OCI-LY3 (cell line): Measurements from ENCODE around the gene CFAP46.

Experiments used
- EZH2phosphoT487 ChIP-seq: fragments of 200-600 bp; shearing (Covaris generic); IDR thresholded peaks from 2 replicates; pipeline ENCODE4 v1.6.1; 2018; ENCODE audit warnings: antibody characterized with exemption, mixed run types, low read depth
- TF ChIP-seq, protein P1 (sequence below): fragments of 200-600, 300-600 bp; sonication (generic); IDR thresholded peaks from 2 replicates; pipeline ENCODE4 v1.5.1; 2014; ENCODE audit warnings: antibody characterized with exemption, low read length, low read depth

DNA sequence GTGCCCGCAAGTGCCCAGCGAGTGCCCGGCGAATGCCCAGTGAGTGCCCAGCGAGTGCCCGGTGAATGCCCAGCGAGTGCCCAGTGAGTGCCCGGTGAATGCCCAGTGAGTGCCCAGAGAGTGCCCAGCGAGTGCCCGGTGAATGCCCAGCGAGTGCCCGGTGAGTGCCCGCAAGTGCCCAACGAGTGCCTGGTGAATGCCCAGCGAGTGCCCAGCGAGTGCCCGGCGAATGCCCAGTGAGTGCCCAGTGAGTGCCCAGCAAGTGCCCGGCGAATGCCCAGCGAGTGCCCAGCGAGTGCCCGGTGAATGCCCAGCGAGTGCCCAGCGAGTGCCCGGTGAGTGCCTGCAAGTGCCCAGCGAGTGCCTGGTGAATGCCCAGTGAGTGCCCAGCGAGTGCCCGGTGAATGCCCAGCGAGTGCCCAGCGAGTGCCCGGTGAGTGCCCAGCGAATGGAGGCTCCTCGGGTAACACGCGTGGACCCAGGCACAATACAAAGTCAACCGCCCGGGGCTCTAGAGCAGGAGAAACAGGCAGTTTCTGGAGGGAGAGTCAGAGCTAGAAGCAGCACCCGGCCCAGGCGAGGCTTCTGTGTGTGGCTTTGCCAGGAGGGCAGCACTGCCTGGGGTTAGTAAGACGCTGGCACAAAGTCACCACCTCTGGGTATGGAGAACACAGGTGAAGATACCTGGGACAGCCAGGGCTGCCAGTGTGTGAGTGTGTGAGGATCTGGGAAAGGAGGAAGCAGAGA lies 38.2 kb upstream of the CFAP46 start:
- TF ChIP-seq, protein P1, sequence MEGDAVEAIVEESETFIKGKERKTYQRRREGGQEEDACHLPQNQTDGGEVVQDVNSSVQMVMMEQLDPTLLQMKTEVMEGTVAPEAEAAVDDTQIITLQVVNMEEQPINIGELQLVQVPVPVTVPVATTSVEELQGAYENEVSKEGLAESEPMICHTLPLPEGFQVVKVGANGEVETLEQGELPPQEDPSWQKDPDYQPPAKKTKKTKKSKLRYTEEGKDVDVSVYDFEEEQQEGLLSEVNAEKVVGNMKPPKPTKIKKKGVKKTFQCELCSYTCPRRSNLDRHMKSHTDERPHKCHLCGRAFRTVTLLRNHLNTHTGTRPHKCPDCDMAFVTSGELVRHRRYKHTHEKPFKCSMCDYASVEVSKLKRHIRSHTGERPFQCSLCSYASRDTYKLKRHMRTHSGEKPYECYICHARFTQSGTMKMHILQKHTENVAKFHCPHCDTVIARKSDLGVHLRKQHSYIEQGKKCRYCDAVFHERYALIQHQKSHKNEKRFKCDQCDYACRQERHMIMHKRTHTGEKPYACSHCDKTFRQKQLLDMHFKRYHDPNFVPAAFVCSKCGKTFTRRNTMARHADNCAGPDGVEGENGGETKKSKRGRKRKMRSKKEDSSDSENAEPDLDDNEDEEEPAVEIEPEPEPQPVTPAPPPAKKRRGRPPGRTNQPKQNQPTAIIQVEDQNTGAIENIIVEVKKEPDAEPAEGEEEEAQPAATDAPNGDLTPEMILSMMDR, result no peak
- TF ChIP-seq EZH2phosphoT487, result no peak
